PC-3 (cell line): Measurements from ENCODE around the gene DERA. TPM values are rescaled to one million over a fixed set of nuclear protein-coding genes. Genes with fewer than 3 reads are reported as not detected.

Source experiments
- ATAC-seq: fragments of 200-7000 bp; cut with Tn5 transposase; 2 replicates; pipeline ENCODE4 v1.9.1; 2020; ENCODE audit warnings: mild to moderate bottlenecking, moderate library complexity
- BruUV-seq: library from RNA; stranded (reverse); fragments of 400-500 nt; replicated peaks from 2 replicates; lab custom pipeline; 2021; lab: Mats Ljungman, UMichigan
- CTCF ChIA-PET: fragments of 300-600 bp; sonication (Branson Sonifier 250); formaldehyde crosslinking; loops from one replicate; lab custom pipeline; 2022; ENCODE audit warnings: antibody characterized with exemption; lab: Charles Lee
- POLR2A ChIA-PET: fragments of 300-600 bp; sonication (Branson Sonifier 250); formaldehyde crosslinking; loops from one replicate; lab custom pipeline; 2022; ENCODE audit warnings: antibody characterized with exemption; ENCODE audit not compliant: unreplicated experiment; lab: Charles Lee
- DNase-seq: peaks from one replicate; pipeline ENCODE4 v3.0.0-alpha.2; 2015
- H2AFZ ChIP-seq: fragments of 300-600 bp; sonication (generic); 2 replicates; pipeline ENCODE4 v1.6.0; 2016; ENCODE audit warnings: antibody characterized with exemption, low read length
- H3F3A ChIP-seq: fragments of 300-600 bp; sonication (generic); one replicate; pipeline ENCODE4 v1.6.0; 2017; ENCODE audit warnings: antibody characterized with exemption, low read length, control low read depth, mild to moderate bottlenecking; ENCODE audit not compliant: unreplicated experiment
- H3K27ac ChIP-seq: fragments of 300-600 bp; sonication (generic); 2 replicates; pipeline ENCODE4 v1.5.1; 2016; ENCODE audit warnings: mild to moderate bottlenecking, low read length
- H3K27me3 ChIP-seq: fragments of 300-600 bp; sonication (generic); 2 replicates; pipeline ENCODE4 v1.6.1; 2016; ENCODE audit warnings: low read length, mixed read lengths
- H3K36me3 ChIP-seq: fragments of 300-600 bp; sonication (generic); 2 replicates; pipeline ENCODE4 v1.6.1; 2016; ENCODE audit warnings: low read depth, mixed run types, low read length, mixed read lengths
- H3K4me1 ChIP-seq: fragments of 300-600 bp; sonication (generic); 2 replicates; pipeline ENCODE4 v1.5.1; 2016; ENCODE audit warnings: low read length; ENCODE audit not compliant: insufficient read depth
- H3K4me2 ChIP-seq: fragments of 300-600 bp; sonication (generic); 2 replicates; pipeline ENCODE4 v1.6.0; 2016; ENCODE audit warnings: low read length
- H3K4me3 ChIP-seq: fragments of 300-600 bp; sonication (generic); 2 replicates; pipeline ENCODE4 v1.5.1; 2016; ENCODE audit warnings: mild to moderate bottlenecking, low read length, mixed read lengths
- H3K79me2 ChIP-seq: fragments of 300-600 bp; sonication (generic); 2 replicates; pipeline ENCODE4 v1.6.1; 2017; ENCODE audit warnings: low read length, mixed read lengths
- H3K9ac ChIP-seq: fragments of 300-600 bp; sonication (generic); 2 replicates; pipeline ENCODE4 v1.6.0; 2016; ENCODE audit warnings: mild to moderate bottlenecking, low read length
- H3K9me2 ChIP-seq: fragments of 300-600 bp; sonication (generic); replicated peaks from 2 replicates; pipeline ENCODE4 v1.6.1; 2016; ENCODE audit warnings: mixed run types, low read length, mixed read lengths
- H3K9me3 ChIP-seq: fragments of 300-600 bp; sonication (generic); 2 replicates; pipeline ENCODE4 v1.6.1; 2016; ENCODE audit warnings: low read length, mixed read lengths
- H4K20me1 ChIP-seq: fragments of 300-600 bp; sonication (generic); 2 replicates; pipeline ENCODE4 v1.6.1; 2016; ENCODE audit warnings: low read length, mixed read lengths
- CTCF ChIP-seq: fragments of 300-600 bp; sonication (generic); conservative IDR thresholded peaks from 2 replicates; pipeline ENCODE4 v1.5.1; 2017; ENCODE audit warnings: antibody characterized with exemption, low read depth, mild to moderate bottlenecking, low read length
- EZH2 ChIP-seq: fragments of 300-600 bp; sonication (generic); IDR thresholded peaks from one replicate; pipeline ENCODE4 v1.6.1; 2017; ENCODE audit warnings: antibody characterized with exemption, mild to moderate bottlenecking, low read length; ENCODE audit not compliant: unreplicated experiment
- EZH2phosphoT487 ChIP-seq: fragments of 300-600 bp; sonication (generic); IDR thresholded peaks from 2 replicates; pipeline ENCODE4 v1.6.1; 2018; ENCODE audit warnings: mild to moderate bottlenecking, antibody characterized with exemption, low read length, borderline replicate concordance
- intact Hi-C: fragments of 100-400 bp; cut with micrococcal nuclease; formaldehyde crosslinking; loops from 2 replicates; pipeline ENCODE4 v1.9.0; 2023
- total RNA-seq: library from RNA; depleted of rRNA; stranded (reverse); fragments of >200 nt; gene quantifications from 2 replicates; pipeline ENCODE4 v1.2.3, GENCODE V29; 2014

Gene DERA
- total RNA-seq, 1 experiment from 2014 or later: 49.4 TPM

DNA sequence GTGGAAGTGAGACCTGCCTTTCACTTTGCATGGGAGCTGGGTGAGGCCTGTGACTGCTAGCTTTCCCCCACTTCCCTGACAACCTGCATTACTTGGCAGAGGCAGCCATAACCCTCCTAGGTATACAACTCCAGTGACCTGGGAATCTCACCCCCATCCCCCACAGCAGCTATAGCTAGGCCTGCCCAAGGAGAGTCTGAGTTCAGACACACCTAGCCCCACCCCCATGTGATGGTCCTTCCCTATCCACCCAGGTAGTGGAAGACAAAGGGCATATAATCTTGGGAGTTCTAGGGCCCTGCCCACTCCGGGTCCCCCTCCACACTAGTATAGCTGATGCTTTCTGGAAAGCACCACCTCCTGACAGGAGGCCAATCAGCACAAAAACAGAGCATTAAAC is 35.3 kb upstream of the DERA start:
- no peak overlapping the region for H3K9ac ChIP-seq
- H3K27me3 ChIP-seq: no peaks in the 10 kb centered on the region
- H4K20me1 ChIP-seq: no peaks in the 10 kb centered on the region
- TF ChIP-seq EZH2phosphoT487: no peak
- TF ChIP-seq EZH2: no peak
- TF ChIP-seq CTCF: no peak
- CTCF ChIA-PET: no interaction called here
- no peak overlapping the region for H3K4me3 ChIP-seq
- no peaks in the 10 kb centered on the region for H3K36me3 ChIP-seq
- ATAC-seq (no peak), DNase-seq (no peak)
- H3F3A ChIP-seq: no peaks in the 10 kb centered on the region
- H3K27ac ChIP-seq: no peak overlapping the region
- no TSS peak for BruUV-seq
- no peaks in the 10 kb centered on the region for H3K79me2 ChIP-seq
- H3K4me2 ChIP-seq: no peak overlapping the region
- no peaks in the 10 kb centered on the region for H3K9me3 ChIP-seq
- no peaks in the 10 kb centered on the region for H3K4me1 ChIP-seq
- POLR2A ChIA-PET: no interaction called here
- intact Hi-C loops: no loop called here
- H3K9me2 ChIP-seq: no peaks in the 10 kb centered on the region
- H2AFZ ChIP-seq: no peak overlapping the region

GRCh38 chr12:15879413-15879812 is 31.7 kb upstream of the DERA start:
- H3K27me3 ChIP-seq: no peaks in the 10 kb centered on the region
- no peak for DNase-seq
- CTCF ChIA-PET: no interaction called here
- no peak overlapping the region for H3K4me3 ChIP-seq
- peaks cover 28% of the 10 kb centered on the region for H3K79me2 ChIP-seq
- H3K4me2 ChIP-seq: no peak overlapping the region
- H3K9me3 ChIP-seq: no peaks in the 10 kb centered on the region
- H3K4me1 ChIP-seq: peaks cover 5% of the 10 kb centered on the region
- TF ChIP-seq EZH2: no peak
- no peaks in the 10 kb centered on the region for H3F3A ChIP-seq
- H4K20me1 ChIP-seq: peaks cover 15% of the 10 kb centered on the region
- no peak overlapping the region for H3K27ac ChIP-seq
- no peak for ATAC-seq
- H3K9me2 ChIP-seq: no peaks in the 10 kb centered on the region
- intact Hi-C loops: no loop called here
- no peaks in the 10 kb centered on the region for H3K36me3 ChIP-seq
- POLR2A ChIA-PET: no interaction called here
- BruUV-seq: no TSS peak
- H3K9ac ChIP-seq: no peak overlapping the region
- no peak overlapping the region for H2AFZ ChIP-seq

- CTCF ChIA-PET: no interaction called here
- POLR2A ChIA-PET: no interaction called here
- Histone ChIP-seq H3K4me3 (no peak overlapping the region), H3K9me2 (no peaks in the 10 kb centered on the region), H3K4me1 (peaks cover 5% of the 10 kb centered on the region), H2AFZ (no peak overlapping the region), H3K79me2 (peaks cover 41% of the 10 kb centered on the region), H3K36me3 (peaks cover 2% of the 10 kb centered on the region; the same call in 1 of the 2 replicates), H3F3A (no peaks in the 10 kb centered on the region), H4K20me1 (peaks cover 24% of the 10 kb centered on the region), H3K4me2 (no peak overlapping the region), H3K27me3 (no peaks in the 10 kb centered on the region), H3K27ac (no peak overlapping the region), H3K9me3 (no peaks in the 10 kb centered on the region), H3K9ac (no peak overlapping the region)
- TF ChIP-seq CTCF (no peak), EZH2 (no peak), EZH2phosphoT487 (no peak)
- ATAC-seq: no peak
- intact Hi-C loops: loop anchor here (5.0 kb wide), 1 partner anchor 472 kb away; no protein-coding TSS in a partner anchor
- DNase-seq: peak; percentile 10
- BruUV-seq: no TSS peak
These were observed 30.4 kb upstream of the DERA start for GRCh38 chr12:15880721-15881120.
